Forelimb muscle (tissue), 1 donor: ENCODE data around the gene NTMT1. TPM values are rescaled to one million over a fixed set of nuclear protein-coding genes. Genes with fewer than 3 reads are reported as not detected.
"Not testable (repeated sequence)": the region's sequence is repeated elsewhere in the genome, so short reads cannot be mapped to it uniquely, and the experiment has no call there.

ENCODE experiments used
- DNase-seq: peaks from one replicate; pipeline ENCODE4 v3.0.0-alpha.2; 2013; ENCODE audit warnings: low read depth
- polyA plus RNA-seq: library from polyadenylated mRNA; unstranded; fragments of 120-200 nt; gene quantifications from one replicate; pipeline ENCODE4 v1.2.1, GENCODE V29; 2013; ENCODE audit not compliant: insufficient read length

NTMT1 gene
- polyA plus RNA-seq, 1 donor = 37.3 TPM

DNA sequence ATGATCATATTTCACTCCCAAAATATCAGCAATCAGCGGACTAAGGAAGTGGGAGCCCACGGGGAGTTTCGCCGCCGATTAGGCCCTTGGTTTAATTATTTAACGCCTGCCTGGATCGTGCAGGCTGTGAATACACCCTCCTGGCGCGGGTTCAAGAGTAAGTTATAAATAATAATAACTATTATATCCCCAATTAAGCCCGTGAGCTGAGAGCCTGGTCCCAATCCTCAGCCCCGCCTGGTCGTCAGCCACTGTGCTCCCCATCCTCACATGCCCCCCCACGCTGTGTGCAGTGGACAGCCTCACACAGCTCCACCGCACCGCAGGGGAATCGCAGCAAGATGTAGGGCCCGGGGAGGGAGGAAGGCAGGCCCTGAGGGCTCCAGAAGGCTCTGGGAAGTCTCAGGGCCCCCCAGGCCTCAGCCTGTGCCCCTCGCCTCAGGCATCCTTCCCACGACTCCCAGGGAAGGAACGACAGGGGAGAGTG lies 28.6 kb downstream of the NTMT1 start:
- no peak for DNase-seq

DNA sequence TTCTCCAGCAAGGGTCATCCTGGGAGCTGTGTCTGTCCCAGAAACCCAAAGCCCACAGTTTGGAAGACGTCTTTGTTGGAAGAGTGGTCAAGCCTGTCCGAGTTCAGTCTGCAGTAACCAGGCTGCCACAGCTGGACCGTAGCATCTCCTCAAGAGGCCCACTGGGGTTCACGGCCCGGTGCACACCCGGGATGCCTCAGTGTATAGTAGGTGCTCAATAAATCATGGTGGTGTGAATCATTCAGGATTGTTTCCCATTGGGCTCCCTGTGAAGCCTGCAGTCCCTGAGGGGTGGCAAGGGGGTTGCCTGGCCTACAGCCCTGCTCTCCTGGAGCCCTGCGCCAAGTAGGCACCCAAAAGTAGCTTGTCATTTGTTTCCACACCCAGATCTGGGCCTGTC lies 29.2 kb downstream of the NTMT1 start:
- DNase-seq = no peak

DNA sequence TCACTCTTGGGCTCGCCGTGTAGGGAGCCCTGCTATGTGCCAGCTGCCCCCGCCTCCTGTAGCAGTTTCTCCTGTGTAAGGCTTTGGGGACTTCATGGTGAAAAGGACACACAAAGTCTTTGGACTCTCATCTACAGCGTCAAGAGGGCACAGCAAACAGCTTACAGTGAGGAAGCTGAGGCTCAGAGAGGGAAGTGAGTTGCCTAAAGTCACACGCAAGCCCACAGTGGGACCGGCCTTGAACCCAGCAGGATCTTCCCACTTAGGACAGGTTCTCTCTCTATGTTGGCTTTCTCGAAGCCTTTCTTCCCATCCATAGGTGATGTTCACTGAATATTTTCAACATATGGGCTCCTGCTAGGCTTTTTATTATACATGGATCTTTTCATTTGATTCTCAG lies 29.7 kb downstream of the NTMT1 start:
- DNase-seq = no peak

DNA sequence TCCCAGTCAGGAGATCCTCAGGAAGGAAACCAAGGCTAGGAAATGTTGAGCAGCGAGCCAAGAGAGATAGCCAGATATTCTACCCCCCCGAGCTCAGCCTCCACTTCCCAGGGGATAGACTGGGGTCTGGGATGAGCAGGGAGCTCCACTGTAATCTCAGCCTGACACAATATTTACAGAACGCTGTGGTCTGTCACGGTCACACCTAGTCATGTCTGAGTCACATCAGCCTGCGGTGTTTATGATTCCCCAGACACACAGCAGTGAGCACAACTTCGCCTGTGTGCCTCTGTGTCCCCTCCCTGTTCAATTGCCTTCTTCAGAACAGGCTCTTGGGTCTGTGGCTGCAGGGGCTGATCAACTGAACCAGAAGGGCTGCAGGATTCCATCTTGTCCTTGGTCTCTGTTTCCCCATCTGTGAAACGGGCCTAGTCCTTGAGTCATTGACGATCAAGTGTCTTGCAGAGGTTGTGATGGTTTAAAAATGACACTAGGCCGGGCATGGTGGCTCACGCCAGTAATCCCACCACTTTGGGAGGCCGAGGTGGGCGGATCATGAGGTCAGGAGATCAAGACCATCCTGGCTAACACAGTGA lies 30.9 kb downstream of the NTMT1 start:
- DNase-seq = no peak

DNA sequence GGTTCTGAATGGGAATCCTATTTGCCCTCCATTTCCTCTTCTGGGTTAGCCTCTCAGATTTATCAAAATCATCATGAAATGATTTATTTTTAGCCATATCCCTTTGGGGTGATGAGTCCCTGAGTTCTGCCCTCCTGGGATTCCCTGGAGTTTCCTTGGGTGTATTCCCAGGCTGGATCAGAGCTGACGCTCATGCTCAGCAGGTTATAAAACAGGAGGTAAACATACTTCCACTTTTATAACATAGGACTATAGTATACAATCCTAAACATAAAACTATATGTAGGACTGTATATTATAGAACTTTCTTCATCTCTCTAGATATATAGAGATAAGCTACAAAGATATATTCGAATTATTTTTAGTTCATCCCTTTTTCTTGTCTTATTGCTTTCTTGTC lies 35.1 kb downstream of the NTMT1 start:
- no peak for DNase-seq

DNA sequence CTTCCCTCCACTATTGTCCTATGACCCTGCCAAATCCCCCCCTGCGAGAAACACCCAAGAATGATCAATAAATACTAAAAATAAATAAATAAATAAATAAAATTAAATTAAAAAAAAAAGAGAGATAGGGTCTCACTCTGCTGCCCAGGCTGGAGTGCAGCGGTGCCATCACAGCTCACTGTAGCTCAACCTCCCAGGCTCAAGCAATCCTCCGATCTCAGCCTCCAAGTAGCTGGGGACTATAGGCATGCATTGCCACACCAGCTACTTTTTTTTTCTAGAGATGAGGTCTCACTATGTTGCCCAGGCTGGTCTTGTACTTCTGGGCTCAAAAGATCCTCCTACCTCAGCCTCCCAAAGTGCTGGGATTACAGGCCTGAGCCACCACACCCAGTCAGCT lies 36.3 kb downstream of the NTMT1 start:
- DNase-seq = not testable (repeated sequence)

DNA sequence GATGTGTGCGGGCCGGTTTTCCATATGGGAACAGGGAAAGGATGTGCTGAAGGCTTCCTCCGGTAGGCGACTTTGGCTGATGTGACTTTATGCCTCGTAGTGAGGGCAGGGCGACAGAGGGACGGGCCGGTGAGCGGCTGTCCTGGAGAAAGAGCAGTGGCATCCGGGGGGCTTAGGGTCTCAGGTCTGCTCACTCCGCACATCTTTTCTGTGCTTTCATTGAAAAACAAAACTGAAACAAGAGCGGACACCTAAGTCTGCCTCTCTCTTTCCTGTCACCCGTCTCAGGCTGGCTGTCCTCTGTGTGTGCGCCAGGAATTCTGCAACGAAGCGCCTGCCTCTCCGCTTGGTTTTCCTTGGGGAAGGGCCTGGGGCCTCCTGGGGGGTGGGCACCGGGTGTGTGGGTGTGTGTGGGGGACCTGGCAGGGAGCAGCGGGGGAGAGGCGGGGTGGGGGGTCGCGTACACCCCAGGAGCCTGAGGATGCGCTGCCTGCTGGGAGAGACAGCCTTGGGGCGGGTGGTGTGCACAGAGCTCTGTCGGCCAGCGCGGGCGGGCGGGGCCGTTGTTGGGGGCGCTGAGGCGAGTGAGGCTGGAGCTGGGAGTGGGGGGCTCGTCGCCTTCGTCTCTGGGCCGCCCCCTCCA lies 38.9 kb downstream of the NTMT1 start:
- DNase-seq = no peak

DNA sequence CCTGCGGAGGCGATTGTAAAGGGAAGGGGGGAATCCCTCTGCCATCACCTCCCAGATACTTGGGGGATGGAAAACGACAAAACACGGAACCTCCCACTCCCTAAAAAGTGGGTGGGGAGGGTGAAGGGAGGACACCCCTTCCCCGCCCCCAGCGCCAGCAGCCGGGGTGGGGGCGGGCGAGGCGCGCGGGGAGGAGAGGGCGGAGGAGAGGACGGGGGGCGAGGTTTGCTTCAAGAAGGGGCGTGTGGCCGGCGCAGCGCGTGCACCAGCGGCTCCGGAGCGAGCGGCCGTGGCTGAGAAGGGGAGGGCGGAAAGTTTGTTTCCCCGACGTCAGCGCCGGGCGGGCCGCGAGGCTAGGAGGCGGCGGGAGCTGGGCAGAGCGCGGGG lies 39.4 kb downstream of the NTMT1 start, which contains the start of gene PRRX2:
PRRX2 (plus strand) TSS at position 259 of the 387 bp plus-strand sequence. CDS start 221 bp downstream, outside the sequence.
- DNase-seq = no peak

DNA sequence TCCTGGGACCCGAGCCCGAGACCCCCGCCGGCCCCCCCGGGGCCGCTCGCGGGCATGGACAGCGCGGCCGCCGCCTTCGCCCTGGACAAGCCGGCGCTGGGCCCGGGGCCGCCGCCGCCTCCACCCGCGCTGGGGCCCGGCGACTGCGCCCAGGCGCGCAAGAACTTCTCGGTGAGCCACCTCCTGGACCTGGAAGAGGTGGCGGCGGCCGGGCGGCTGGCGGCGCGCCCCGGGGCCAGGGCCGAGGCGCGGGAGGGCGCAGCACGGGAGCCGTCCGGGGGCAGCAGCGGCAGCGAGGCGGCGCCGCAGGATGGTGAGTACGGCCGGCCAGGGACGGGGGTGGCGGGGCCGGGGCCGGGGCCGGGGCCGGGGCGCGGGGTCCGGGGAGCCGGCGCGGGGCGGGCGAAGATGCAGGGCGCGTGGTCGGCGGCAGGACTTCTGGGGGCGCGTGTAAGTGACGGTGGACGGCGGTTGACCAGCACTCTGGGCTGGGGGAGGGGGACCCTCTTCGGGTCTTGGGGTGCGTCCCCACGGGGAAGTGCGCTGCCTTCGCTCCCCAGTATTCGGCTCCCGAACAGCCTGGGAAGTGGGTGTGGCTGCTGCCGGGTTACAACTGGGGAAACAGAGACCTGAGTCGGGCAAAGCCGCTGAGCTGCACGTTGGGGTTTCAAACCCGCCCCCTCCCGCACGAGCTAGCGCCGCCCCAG lies 40.0 kb downstream of the NTMT1 start:
- DNase-seq = no peak

DNA sequence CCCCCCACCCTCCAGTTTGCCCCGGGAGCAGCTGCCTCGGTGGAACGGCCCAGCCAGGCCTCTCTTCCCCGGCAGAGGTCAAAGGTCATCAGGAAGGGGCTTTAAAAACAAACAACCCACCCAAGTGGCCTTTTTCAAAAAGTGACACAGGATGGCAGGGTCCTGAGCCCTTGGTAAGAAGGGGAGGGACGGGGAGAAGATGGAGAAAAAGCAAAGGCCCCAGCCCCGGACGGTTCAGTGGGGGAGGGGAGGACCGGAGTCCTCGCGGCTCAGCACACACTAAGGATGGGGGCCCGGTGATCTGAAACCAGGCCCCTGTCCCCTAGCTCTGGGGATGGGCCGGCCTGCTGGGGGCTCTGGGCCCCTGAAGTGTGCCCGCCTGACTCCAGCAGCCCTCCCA lies 40.6 kb downstream of the NTMT1 start:
- no peak for DNase-seq

DNA sequence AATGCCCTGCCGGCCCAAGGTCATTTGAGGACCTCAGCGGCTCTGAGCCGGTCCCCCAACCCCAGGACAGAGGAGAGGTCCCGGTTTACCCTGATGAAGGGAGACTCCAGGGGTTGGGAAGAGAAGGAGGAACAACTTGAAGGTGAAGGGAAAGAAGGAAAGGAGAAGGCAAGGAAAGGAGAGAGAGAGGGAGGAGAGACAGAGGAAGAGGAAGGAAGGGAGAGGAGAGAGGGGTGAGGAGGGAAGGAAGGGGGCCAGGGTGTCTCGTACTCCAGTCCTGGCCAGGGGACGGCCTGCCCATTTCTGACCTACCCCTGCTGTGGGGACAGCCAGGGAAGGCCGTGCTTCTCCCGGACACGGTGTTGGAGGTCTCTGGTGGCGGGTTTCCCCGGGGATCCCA lies 41.4 kb downstream of the NTMT1 start:
- DNase-seq = no peak

DNA sequence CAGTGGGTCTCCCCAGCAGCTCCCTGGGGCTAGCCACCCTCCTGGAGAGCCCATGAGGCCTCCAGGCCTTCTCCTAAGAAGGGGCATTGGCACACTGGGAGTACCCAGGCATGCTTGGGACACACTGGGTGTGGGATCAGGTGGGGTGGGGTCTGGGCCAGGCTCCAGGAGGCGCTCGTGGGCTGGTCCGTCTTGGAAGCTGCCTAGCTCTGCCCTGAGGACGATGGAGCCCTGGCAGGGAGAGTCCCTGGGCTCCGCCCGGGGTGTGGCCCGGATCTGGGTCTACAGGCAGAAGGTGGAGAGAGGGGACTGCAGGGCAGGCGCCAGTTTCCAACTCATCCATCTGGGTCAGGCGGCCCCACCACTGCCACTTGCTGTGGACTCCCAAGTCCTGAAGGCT lies 41.9 kb downstream of the NTMT1 start:
- no peak for DNase-seq

DNA sequence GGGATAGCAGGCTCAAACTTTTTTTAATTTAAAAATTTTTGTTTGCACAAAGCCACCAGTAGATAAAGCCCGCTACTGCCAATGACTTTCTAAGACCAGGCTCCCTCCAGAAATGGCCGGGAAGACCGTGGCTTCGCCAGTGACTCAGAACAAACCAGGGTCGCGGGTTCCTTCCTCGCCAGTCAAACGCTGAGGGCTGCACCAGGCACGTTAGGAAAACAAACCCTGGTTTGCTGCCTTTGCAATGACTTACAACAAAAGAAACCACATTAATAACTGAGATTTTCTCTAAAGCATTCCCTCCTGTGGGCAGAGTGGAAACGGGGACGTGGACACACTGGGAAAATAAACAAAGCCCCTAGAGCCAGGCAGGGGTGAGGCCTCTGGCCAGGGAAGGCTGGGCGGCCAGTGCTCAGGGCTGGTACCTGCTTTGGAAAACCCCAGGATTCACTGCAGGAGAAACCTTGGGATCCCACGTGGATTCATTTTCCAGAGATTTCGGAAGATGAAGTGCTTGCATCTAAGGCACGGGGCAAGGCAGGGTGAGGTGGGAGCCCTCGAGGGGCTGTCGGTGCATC lies 43.3 kb downstream of the NTMT1 start:
- no peak for DNase-seq

DNA sequence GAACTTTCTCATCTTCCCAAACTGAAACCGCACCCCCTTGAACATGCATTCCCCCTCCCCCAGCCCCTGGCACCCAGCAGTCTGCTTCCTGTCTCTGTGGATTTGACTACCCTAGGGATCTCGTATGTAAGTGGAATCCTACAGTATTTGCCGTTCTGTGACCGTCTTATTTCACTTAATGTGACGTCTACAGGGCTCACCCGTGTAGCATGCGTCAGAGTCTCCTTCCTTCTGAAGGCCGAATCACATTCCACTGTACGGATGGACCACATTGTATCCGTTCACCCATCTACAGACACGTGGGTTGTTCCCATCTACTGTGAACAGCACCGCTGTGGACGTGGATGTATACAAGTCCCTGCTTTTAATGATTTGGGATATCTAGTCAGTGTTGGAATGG lies 44.0 kb downstream of the NTMT1 start:
- DNase-seq = no peak

DNA sequence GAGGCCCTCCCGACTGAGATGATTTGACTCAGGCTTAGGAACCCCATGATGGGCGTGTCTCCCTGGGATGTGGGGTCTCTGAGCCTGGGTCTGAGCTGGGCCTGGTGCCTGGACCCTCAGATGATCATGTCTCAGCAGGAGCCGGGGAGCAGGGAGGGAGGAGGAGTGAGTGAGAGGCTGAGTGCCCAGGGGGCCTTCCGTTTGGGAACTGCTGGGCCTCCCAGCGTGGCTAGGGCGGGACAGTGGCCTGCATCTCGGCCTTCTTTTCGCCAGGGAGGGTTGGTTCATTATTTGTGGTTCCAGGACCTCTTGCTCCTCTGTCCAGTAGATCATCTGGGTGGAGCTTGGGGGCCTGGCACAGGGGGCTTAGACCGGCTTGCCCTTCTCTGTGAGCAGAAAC lies 45.1 kb downstream of the NTMT1 start:
- DNase-seq = no peak

DNA sequence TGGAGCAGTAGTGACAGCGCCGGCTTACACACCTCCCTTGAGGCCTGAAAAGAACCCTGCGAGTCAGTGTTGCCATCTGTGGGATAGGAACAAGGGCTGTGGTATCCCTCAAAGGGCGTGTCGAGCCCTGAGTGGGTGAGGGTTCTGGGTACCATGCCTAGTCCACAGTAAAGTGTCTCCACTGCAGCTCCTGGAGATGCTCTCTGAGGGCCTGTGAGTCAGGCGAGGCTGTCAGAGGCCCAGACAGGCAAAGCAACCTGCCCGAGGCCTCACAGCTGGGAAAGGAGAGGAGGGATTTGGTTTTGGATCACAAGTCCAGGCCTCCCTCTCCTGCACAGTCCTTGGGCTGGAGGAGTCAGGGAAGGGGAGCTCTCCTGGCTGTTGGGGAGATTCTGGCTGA lies 45.6 kb downstream of the NTMT1 start:
- DNase-seq = no peak

DNA sequence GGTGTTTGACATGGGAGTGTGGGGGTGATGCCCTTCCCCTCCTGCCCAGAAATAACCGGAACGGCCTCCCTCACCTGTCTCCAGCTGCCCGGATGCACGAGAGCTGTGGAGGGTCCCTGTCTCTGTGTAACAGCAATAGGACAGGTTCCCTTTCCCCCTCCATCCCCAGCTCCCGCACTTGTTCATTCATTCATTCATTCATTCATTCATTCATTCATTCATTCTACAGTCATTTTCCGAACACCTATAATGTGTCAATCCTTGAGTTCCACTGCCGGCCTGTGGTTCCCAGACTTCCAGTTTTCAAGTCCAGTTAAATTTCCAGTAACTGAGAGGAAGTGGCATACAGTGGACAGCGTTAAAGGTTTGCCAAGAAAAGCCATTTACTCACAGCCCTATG lies 46.7 kb downstream of the NTMT1 start:
- no peak for DNase-seq

DNA sequence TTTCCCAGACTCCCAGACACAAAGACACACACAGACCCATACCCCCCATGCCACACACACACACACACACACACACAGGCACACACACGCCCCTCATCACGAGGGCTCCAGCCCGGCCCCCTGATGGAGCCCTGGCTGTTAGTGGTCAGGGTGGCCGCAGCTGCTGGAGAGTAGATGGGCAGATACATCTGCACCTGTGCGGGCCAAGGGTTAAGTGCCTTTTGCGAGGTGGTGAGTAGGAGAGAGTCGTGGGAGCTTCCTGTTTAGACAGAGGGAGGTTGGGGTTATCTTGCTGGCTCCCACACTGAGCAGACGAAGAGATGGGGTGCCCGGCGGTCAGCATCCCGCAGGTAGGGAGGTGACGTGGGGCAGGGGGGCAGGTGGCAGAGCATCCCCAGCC lies 47.6 kb downstream of the NTMT1 start:
- no peak for DNase-seq

DNA sequence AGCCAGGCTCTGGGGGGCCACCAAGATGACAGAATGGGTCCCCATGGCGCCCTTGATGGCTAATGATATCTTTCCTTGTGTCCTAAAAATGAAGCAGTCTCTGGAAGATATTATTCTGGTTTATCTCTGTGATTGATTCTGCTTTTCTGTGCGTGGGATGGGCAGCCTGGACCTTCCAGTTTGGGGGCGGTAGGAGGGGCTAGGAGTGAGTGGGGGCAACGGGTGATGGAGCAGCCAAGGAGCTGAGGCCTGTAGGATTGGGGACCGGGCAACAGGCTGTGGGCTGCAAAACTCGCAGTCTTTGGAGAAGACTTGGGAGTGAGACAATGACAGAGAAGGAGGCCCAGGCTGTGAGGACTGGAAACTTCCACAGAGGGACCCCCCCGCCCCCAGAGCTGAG lies 48.3 kb downstream of the NTMT1 start:
- DNase-seq = no peak

DNA sequence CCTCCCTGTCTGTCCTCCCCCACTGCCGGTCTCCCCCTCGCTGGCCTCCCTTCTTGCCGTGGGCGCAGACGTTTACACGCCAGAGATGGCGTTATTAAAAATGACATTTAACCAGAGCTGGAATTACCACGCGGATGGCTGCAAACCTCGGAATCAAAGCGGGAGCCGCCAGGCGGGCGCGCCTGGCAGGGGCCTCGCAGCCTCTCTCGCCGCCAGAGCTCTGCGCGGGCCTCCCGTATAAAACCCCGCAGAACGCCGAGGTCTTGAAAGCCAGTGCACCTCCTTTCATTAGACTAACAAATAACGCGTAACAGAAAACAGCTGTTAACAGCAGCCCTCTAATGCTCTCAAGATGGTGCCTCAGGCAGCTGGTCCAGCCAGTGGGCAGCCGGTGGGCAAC lies 49.7 kb downstream of the NTMT1 start:
- no peak for DNase-seq

DNA sequence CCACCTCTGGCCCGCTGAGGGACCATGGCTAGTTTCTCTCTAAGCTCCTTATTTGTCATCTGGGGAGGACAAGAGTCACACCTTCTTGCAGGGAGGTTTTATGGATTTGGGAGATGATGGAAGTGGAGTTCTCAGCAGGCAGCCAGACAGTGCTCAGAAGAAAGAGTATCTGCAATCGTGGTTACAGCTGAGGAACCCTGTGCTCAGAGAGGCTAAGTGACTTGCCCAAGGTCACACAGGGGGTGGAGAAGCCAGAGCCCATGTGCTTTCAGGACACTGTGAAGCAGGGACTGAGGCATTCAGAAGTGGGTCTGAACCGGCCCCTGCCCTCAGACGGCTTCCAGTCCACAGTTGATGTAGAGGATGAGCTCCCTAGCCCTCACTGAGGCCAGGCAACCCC lies 50.3 kb downstream of the NTMT1 start:
- DNase-seq = no peak

DNA sequence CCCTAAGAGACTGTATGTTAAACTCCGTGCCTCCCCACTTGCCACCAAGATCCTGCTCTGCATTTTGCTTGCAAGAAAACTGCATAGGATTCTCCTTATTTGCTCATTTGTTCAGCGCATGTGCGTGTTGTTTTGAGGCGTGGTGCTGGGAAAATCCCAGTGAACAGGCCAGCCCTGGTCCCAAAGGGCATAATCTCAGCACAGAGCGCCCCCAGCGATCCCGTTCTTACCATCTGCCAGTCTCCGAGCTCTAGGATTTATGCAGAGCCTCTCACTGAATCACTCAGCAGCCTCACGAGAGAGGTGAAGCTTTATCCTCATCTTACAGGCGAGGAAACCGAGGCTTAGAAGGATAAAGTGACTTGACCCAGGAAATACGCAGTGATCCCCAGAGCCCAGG lies 51.0 kb downstream of the NTMT1 start:
- DNase-seq = no peak

DNA sequence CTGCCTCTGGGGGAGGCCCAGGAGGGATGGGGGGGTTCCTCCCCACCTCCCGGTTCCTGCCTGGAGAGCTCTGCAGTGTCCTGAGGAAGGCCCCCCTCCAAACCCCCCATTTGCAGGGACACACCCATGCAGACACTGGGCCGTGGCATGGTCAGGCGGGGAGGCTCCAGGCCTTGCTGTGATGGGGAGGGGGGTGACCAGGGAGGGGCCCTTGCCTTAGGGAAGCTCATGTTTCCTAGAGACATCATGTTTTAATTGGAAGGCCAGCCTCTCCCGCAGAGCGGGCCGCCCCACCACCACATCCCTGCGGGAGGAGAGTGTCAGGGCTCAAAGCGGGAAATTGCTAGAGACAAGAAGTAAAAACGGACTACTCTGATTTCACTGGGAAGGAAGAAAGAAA lies 51.5 kb downstream of the NTMT1 start:
- no peak for DNase-seq
